BE2C (cell line): ENCODE measurements around the gene TLE7.

Experiments used
- DNase-seq: peaks from one replicate; pipeline ENCODE4 v3.0.0-alpha.2; 2020
- H3K27me3 ChIP-seq: fragments of 250-450 bp; sonication (Bioruptor Pico); 2 replicates; pipeline ENCODE4 v1.5.1; 2020; ENCODE audit warnings: mild to moderate bottlenecking
- H3K36me3 ChIP-seq: fragments of 250-450 bp; sonication (Bioruptor Pico); 2 replicates; pipeline ENCODE4 v1.5.1; 2020; ENCODE audit warnings: mild to moderate bottlenecking
- H3K4me1 ChIP-seq: fragments of 250-450 bp; sonication (Bioruptor Pico); 2 replicates; pipeline ENCODE4 v1.5.1; 2020
- H3K4me3 ChIP-seq: 2 replicates; pipeline ENCODE4 v1.5.1; 2011; ENCODE audit warnings: low read depth, low read length
- H3K9me3 ChIP-seq: fragments of 250-450 bp; sonication (Bioruptor Pico); 2 replicates; pipeline ENCODE4 v1.5.1; 2020
- TF ChIP-seq, protein P1 (sequence below): IDR thresholded peaks from 2 replicates; pipeline ENCODE4 v1.5.1; 2012; ENCODE audit warnings: mild to moderate bottlenecking, low read depth, low read length

TLE7 gene

DNA sequence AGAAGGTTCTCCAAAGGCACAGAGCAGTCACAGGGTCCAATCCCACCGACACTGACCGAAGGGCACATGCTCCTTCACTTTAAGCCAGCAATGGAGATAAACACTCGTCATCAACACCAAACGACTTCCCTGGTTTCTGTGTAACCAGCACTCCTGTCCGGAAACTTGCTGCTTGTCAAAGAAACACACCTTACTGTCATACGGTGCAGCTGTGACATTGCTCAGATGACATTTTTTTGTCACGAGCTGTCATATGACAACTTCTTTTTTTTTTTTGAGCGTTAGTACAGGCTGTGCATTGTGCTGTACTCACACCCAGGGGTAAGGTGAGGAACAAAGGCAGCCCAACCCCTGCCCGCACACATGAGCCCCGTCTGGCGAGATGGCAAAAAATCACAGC lies 39.2 kb downstream of the TLE7 start:
- Histone ChIP-seq H3K27me3 (peaks cover 44% of the 10 kb centered on the region), H3K4me3 (no peak overlapping the region)

GRCh38 chr16:71402007-71402406 lies 39.8 kb downstream of the TLE7 start:
- H3K4me3 ChIP-seq, result no peak overlapping the region
- H3K4me1 ChIP-seq, result no peaks in the 10 kb centered on the region
- no peaks in the 10 kb centered on the region for H3K36me3 ChIP-seq
- peaks cover 37% of the 10 kb centered on the region for H3K27me3 ChIP-seq
- DNase-seq, result no peak
- TF ChIP-seq, protein P1, sequence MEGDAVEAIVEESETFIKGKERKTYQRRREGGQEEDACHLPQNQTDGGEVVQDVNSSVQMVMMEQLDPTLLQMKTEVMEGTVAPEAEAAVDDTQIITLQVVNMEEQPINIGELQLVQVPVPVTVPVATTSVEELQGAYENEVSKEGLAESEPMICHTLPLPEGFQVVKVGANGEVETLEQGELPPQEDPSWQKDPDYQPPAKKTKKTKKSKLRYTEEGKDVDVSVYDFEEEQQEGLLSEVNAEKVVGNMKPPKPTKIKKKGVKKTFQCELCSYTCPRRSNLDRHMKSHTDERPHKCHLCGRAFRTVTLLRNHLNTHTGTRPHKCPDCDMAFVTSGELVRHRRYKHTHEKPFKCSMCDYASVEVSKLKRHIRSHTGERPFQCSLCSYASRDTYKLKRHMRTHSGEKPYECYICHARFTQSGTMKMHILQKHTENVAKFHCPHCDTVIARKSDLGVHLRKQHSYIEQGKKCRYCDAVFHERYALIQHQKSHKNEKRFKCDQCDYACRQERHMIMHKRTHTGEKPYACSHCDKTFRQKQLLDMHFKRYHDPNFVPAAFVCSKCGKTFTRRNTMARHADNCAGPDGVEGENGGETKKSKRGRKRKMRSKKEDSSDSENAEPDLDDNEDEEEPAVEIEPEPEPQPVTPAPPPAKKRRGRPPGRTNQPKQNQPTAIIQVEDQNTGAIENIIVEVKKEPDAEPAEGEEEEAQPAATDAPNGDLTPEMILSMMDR, result no peak
- no peaks in the 10 kb centered on the region for H3K9me3 ChIP-seq

More for the DNA sequence above, 39.2 kb downstream of the TLE7 start:
- no peaks in the 10 kb centered on the region for H3K4me1 ChIP-seq
- H3K36me3 ChIP-seq, result no peaks in the 10 kb centered on the region
- H3K9me3 ChIP-seq, result no peaks in the 10 kb centered on the region
- no peak for DNase-seq
- TF ChIP-seq, protein P1, result no peak

DNA sequence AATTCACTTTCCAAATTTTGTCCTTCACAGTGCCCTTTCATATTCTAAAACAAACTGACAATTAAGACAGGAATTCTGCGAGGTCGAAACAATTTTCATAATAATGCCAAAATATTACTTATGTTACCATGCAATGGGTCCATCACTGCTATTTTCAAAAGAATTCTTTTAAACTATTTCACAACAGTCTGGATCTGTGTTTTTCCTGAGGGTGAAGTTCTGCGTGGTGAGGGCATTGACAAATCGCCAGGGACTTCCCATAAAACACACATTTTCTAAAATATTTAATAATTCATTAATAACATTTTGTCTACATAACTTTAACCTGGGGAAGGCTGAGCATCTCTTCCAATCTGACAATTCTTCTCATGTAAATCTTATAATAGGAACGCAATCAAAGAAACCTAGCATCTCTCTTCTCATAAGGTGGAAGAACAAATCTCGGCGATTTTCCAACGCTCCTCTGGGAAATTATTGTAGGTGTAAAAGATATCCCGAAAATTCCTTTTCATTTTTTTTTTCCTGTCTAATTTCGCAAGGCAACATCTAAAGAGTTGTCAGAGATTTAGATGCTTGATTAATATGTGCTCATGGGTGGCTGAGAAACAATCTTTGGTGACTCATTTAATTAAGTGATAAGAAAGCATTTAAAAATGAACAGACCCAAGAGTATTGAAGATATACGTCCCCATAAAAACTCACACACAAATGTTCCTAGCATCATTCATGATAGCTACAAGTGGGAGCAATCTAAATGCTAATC lies 41.9 kb downstream of the TLE7 start:
- Histone ChIP-seq H3K4me3 (no peak overlapping the region), H3K9me3 (no peaks in the 10 kb centered on the region), H3K27me3 (peaks cover 34% of the 10 kb centered on the region), H3K4me1 (no peaks in the 10 kb centered on the region), H3K36me3 (no peaks in the 10 kb centered on the region)
- TF ChIP-seq, protein P1, result no peak
- no peak for DNase-seq

- no peak for DNase-seq
- Histone ChIP-seq H3K4me1 (no peaks in the 10 kb centered on the region), H3K36me3 (no peaks in the 10 kb centered on the region), H3K27me3 (peaks cover 23% of the 10 kb centered on the region), H3K4me3 (no peak overlapping the region), H3K9me3 (no peaks in the 10 kb centered on the region)
- TF ChIP-seq, protein P1, result no peak
These were observed 45.3 kb downstream of the TLE7 start for GRCh38 chr16:71396594-71396993.

DNA sequence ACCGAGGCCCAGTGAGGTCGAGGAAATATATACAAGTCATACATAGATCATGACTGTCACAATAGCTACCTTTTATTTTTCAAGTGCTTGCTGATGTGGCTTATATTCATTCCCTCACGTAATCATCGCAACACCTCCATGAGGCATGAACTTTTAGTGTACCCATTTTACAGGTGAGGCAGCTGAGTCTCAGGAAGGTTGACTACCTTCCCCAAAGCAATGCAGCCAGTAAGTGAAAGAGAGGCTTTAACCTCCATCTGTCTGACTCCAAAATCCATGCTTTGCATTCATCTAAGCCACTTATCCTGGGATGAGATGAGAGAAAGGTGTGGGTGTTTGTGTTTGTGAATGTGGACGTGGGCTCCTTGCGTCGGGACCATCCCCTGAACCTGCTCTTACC lies 52.5 kb downstream of the TLE7 start:
- Histone ChIP-seq H3K9me3 (no peaks in the 10 kb centered on the region), H3K4me3 (no peak overlapping the region), H3K27me3 (peaks cover 3% of the 10 kb centered on the region), H3K4me1 (no peaks in the 10 kb centered on the region), H3K36me3 (no peaks in the 10 kb centered on the region)
- DNase-seq, result no peak
- TF ChIP-seq, protein P1, result no peak

DNA sequence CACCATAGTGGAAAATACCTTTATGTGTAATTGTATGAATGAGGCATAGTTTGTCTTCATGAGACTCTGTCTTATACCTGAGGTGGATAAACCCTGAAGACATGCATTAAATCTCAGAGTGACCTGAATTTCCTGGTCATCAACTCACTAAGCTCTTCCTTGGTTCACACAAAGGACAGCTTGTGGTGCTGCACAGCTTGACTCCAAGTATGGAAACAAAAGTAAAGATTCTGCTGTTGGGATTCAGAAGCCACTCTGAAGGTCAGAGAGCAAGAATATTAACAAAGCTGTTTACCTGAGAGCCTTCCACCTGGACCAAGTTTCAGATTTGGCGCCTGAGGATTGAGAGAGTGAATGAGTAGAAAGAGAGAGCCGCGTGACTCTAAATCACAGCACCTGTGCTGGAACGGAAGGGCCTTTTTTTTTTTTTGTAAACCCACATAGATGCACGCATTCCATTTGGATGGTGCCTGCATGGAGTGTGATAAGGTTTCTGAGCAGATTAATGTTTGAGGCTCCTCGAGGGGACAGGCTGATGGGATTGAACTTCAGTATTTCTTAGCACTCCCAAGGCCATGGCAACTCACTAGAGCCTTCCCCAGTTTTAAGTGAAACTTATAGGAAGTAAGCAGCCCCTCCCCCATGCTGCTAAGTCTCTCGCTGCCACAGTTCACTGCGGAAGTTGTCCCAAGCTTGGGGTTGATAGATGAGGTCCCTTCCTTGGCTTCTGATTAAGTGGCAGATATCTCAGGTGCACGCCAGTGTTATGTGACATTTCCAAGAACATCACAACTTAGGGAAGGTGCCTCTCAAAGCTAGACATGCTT lies 54.6 kb downstream of the TLE7 start:
- TF ChIP-seq, protein P1, result no peak
- H3K9me3 ChIP-seq, result no peaks in the 10 kb centered on the region
- no peak for DNase-seq
- no peaks in the 10 kb centered on the region for H3K4me1 ChIP-seq
- H3K36me3 ChIP-seq, result no peaks in the 10 kb centered on the region
- no peak overlapping the region for H3K4me3 ChIP-seq
- peaks cover 10% of the 10 kb centered on the region for H3K27me3 ChIP-seq
